Muscle layer of duodenum (tissue), 2 donors: ENCODE measurements around the gene NRXN3.

Experiments used
- H3K27ac ChIP-seq: one replicate; pipeline ENCODE4 v1.7.0; 2013; ENCODE audit warnings: mild to moderate bottlenecking, low read length
- H3K27me3 ChIP-seq: one replicate; pipeline ENCODE4 v1.7.0; 2013; ENCODE audit warnings: low read depth, mild to moderate bottlenecking, control low read depth, low read length
- H3K36me3 ChIP-seq, 2 donors: one replicate each; pipeline ENCODE4 v1.7.0; 2013; ENCODE audit warnings: low read length in 2 of 2, control low read depth in 1 of 2, mild to moderate bottlenecking in 1 of 2; ENCODE audit not compliant: insufficient read depth in 2 of 2, control insufficient read depth in 1 of 2
- H3K4me1 ChIP-seq, 2 donors: one replicate each; pipeline ENCODE4 v1.7.0; 2013; ENCODE audit warnings: low read length in 2 of 2, mild to moderate bottlenecking in 2 of 2, control low read depth in 1 of 2, moderate library complexity in 1 of 2; ENCODE audit not compliant: insufficient read depth in 2 of 2, control insufficient read depth in 1 of 2
- H3K4me3 ChIP-seq, 2 donors: one replicate each; pipeline ENCODE4 v1.7.0; 2013; ENCODE audit warnings: low read length in 2 of 2, low read depth in 1 of 2, mild to moderate bottlenecking in 1 of 2
- H3K9me3 ChIP-seq, 2 donors: one replicate each; pipeline ENCODE4 v1.7.0; 2013; ENCODE audit warnings: low read length in 2 of 2, control low read depth in 1 of 2, mild to moderate bottlenecking in 1 of 2; ENCODE audit not compliant: control insufficient read depth in 1 of 2
- donor health status: healthy.

The NRXN3 gene

GRCh38 chr14:79306546-79306945 lies 1136.4 kb downstream of the NRXN3 start:
- Histone ChIP-seq H3K36me3 (no peaks in the 10 kb centered on the region), H3K4me1 (no peaks in the 10 kb centered on the region), H3K4me3 (no peak overlapping the region), H3K27ac (no peak overlapping the region), H3K27me3 (no peaks in the 10 kb centered on the region), H3K9me3 (no peaks in the 10 kb centered on the region)

GRCh38 chr14:79318371-79318770 lies 1148.2 kb downstream of the NRXN3 start:
- Histone ChIP-seq H3K4me1 (peaks cover 0 to 3% of the 10 kb centered on the region in 2 donors), H3K4me3 (no peak overlapping the region), H3K9me3 (no peaks in the 10 kb centered on the region), H3K27ac (no peak overlapping the region), H3K27me3 (no peaks in the 10 kb centered on the region), H3K36me3 (no peaks in the 10 kb centered on the region)

GRCh38 chr14:79320561-79320960 lies 1150.4 kb downstream of the NRXN3 start:
- Histone ChIP-seq H3K27ac (no peak overlapping the region), H3K9me3 (no peaks in the 10 kb centered on the region), H3K36me3 (no peaks in the 10 kb centered on the region), H3K4me3 (no peak overlapping the region), H3K4me1 (peaks cover 0 to 6% of the 10 kb centered on the region in 2 donors), H3K27me3 (no peaks in the 10 kb centered on the region)

- Histone ChIP-seq H3K4me1 (peaks cover 0 to 10% of the 10 kb centered on the region in 2 donors), H3K27me3 (no peaks in the 10 kb centered on the region), H3K36me3 (no peaks in the 10 kb centered on the region)
Observed at GRCh38 chr14:79321070-79321469, 1150.9 kb downstream of the NRXN3 start.

GRCh38 chr14:79325071-79325470 lies 1154.9 kb downstream of the NRXN3 start:
- no peaks in the 10 kb centered on the region for H3K36me3 ChIP-seq
- no peak overlapping the region for H3K27ac ChIP-seq

More at GRCh38 chr14:79321070-79321469, 1150.9 kb downstream of the NRXN3 start:
- Histone ChIP-seq H3K27ac (no peak overlapping the region), H3K9me3 (no peaks in the 10 kb centered on the region), H3K4me3 (no peak overlapping the region)

GRCh38 chr14:79325557-79325956 lies 1155.4 kb downstream of the NRXN3 start:
- no peaks in the 10 kb centered on the region for H3K27me3 ChIP-seq
- H3K36me3 ChIP-seq: no peaks in the 10 kb centered on the region
- no peak overlapping the region for H3K27ac ChIP-seq
- H3K9me3 ChIP-seq: no peaks in the 10 kb centered on the region
- peaks cover 0 to 7% of the 10 kb centered on the region in 2 donors for H3K4me1 ChIP-seq
- no peak overlapping the region for H3K4me3 ChIP-seq

More at GRCh38 chr14:79325071-79325470, 1154.9 kb downstream of the NRXN3 start:
- peaks cover 0 to 7% of the 10 kb centered on the region in 2 donors for H3K4me1 ChIP-seq
- no peak overlapping the region for H3K4me3 ChIP-seq
- no peaks in the 10 kb centered on the region for H3K27me3 ChIP-seq
- no peaks in the 10 kb centered on the region for H3K9me3 ChIP-seq

- peaks cover 0 to 15% of the 10 kb centered on the region in 2 donors for H3K4me1 ChIP-seq
- no peaks in the 10 kb centered on the region for H3K36me3 ChIP-seq
- H3K9me3 ChIP-seq: no peaks in the 10 kb centered on the region
- no peaks in the 10 kb centered on the region for H3K27me3 ChIP-seq
- H3K27ac ChIP-seq: no peak overlapping the region
- no peak overlapping the region for H3K4me3 ChIP-seq
Observed at GRCh38 chr14:79328863-79329262, 1158.7 kb downstream of the NRXN3 start.

GRCh38 chr14:79331830-79332229 lies 1161.7 kb downstream of the NRXN3 start:
- Histone ChIP-seq H3K27me3 (no peaks in the 10 kb centered on the region), H3K27ac (peak overlapping the region; percentile 39), H3K9me3 (no peaks in the 10 kb centered on the region), H3K4me1 (peaks cover 0 to 8% of the 10 kb centered on the region in 2 donors), H3K4me3 (no peak overlapping the region), H3K36me3 (no peaks in the 10 kb centered on the region)

- H3K9me3 ChIP-seq: no peaks in the 10 kb centered on the region
- H3K4me3 ChIP-seq: no peak overlapping the region
- no peaks in the 10 kb centered on the region for H3K27me3 ChIP-seq
- H3K4me1 ChIP-seq: peaks cover 0 to 8% of the 10 kb centered on the region in 2 donors
- H3K27ac ChIP-seq: peak overlapping the region; percentile 39
- H3K36me3 ChIP-seq: no peaks in the 10 kb centered on the region
Observed at GRCh38 chr14:79332504-79333197, 1162.5 kb downstream of the NRXN3 start.

- Histone ChIP-seq H3K4me1 (peaks cover 0 to 8% of the 10 kb centered on the region in 2 donors), H3K36me3 (no peaks in the 10 kb centered on the region), H3K9me3 (no peaks in the 10 kb centered on the region), H3K27me3 (no peaks in the 10 kb centered on the region), H3K4me3 (no peak overlapping the region), H3K27ac (peak overlapping the region; percentile 11)
Observed at GRCh38 chr14:79333198-79333546, 1163.0 kb downstream of the NRXN3 start.

- H3K4me1 ChIP-seq: peaks cover 0 to 8% of the 10 kb centered on the region in 2 donors
- no peak overlapping the region for H3K27ac ChIP-seq
- H3K27me3 ChIP-seq: no peaks in the 10 kb centered on the region
- no peak overlapping the region for H3K4me3 ChIP-seq
- no peaks in the 10 kb centered on the region for H3K9me3 ChIP-seq
- H3K36me3 ChIP-seq: no peaks in the 10 kb centered on the region
Observed at GRCh38 chr14:79334272-79334671, 1164.1 kb downstream of the NRXN3 start.

- H3K4me3 ChIP-seq: no peak overlapping the region
- peaks cover 0 to 8% of the 10 kb centered on the region in 2 donors for H3K4me1 ChIP-seq
- no peaks in the 10 kb centered on the region for H3K27me3 ChIP-seq
- H3K36me3 ChIP-seq: no peaks in the 10 kb centered on the region
- no peaks in the 10 kb centered on the region for H3K9me3 ChIP-seq
- no peak overlapping the region for H3K27ac ChIP-seq
Observed at GRCh38 chr14:79337761-79338160, 1167.6 kb downstream of the NRXN3 start.
